Stomach (tissue), 4 donors: ENCODE results near the gene DIAPH3.

ENCODE experiments used
- CTCF ChIP-seq, 7 experiments: fragments of 450-650 bp in 4 of 7; fragments of 200-600 bp in 3 of 7; sonication (generic) in 3 of 7; IDR thresholded peaks; one replicate each; pipeline ENCODE4 v1.5.1; 2016 to 2019; ENCODE audit warnings: antibody characterized with exemption in 7 of 7, control low read depth in 2 of 7, mild to moderate bottlenecking in 1 of 7
- POLR2A ChIP-seq, 4 donors: fragments of 450-650 bp; IDR thresholded peaks; one replicate each; pipeline ENCODE4 v1.6.1; 2016; ENCODE audit warnings: antibody characterized with exemption in 4 of 4, control low read depth in 2 of 4, mild to moderate bottlenecking in 1 of 4, moderate library complexity in 1 of 4
- POLR2AphosphoS5 ChIP-seq, 3 donors: sonication (generic); formaldehyde crosslinking; IDR thresholded peaks; one replicate each; pipeline ENCODE4 v1.6.1; 2016; ENCODE audit warnings: antibody characterized with exemption in 3 of 3

- TF ChIP-seq CTCF (IDR thresholded peaks at IDR 0.05) (no peak), POLR2AphosphoS5 (IDR thresholded peaks at IDR 0.05) (no peak), POLR2A (IDR thresholded peaks at IDR 0.05) (no peak)
These were observed 144.4 kb downstream of the DIAPH3 start for GRCh38 chr13:60019119-60019993.
